ENCODE data around the gene RAB4A.

GRCh38 chr1:229273507-229274232 lies 2.8 kb downstream of the RAB4A start:
- TF ChIP-seq POLR2A (IDR thresholded peaks at IDR 0.05), result no peak
- TF ChIP-seq, protein P1, sequence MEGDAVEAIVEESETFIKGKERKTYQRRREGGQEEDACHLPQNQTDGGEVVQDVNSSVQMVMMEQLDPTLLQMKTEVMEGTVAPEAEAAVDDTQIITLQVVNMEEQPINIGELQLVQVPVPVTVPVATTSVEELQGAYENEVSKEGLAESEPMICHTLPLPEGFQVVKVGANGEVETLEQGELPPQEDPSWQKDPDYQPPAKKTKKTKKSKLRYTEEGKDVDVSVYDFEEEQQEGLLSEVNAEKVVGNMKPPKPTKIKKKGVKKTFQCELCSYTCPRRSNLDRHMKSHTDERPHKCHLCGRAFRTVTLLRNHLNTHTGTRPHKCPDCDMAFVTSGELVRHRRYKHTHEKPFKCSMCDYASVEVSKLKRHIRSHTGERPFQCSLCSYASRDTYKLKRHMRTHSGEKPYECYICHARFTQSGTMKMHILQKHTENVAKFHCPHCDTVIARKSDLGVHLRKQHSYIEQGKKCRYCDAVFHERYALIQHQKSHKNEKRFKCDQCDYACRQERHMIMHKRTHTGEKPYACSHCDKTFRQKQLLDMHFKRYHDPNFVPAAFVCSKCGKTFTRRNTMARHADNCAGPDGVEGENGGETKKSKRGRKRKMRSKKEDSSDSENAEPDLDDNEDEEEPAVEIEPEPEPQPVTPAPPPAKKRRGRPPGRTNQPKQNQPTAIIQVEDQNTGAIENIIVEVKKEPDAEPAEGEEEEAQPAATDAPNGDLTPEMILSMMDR (IDR thresholded peaks at IDR 0.05), result no peak
- no peak for TF ChIP-seq EP300 (IDR thresholded peaks at IDR 0.05)
- TF ChIP-seq POLR2AphosphoS5 (IDR thresholded peaks at IDR 0.05), result no peak
